ENCODE measurements around the gene LDB2. TPM values are rescaled to one million over a fixed set of nuclear protein-coding genes. Genes with fewer than 3 reads are reported as not detected.

LDB2 gene
- total and polyA plus RNA-seq, 2 donors (not counting 1 experiment from before 2014, with no cell fraction given) = 41.6 to 78.3 TPM

GRCh38 chr4:16881151-16881884 is 17.1 kb downstream of the LDB2 start:
- no peak overlapping the region for H2AFZ ChIP-seq (ENCODE audit: low read length)
- no peaks in the 10 kb centered on the region for H3K9me3 ChIP-seq (ENCODE audit: control insufficient read depth, insufficient read depth, low read depth, low read length)
- H3K4me2 ChIP-seq (ENCODE audit: extremely low read depth, insufficient read depth, low read length) = no peak overlapping the region
- no peak overlapping the region for H3K4me3 ChIP-seq (replicated peaks in 1 of 4; ENCODE audit: control extremely low read depth in 1 of 4, insufficient read depth in 1 of 4, low read depth in 3 of 4, low read length in 4 of 4)
- TF ChIP-seq CTCF (conservative IDR thresholded peaks at IDR 0.05 in 1 of 2, IDR thresholded peaks at IDR 0.05 in 1 of 2; ENCODE audit: low read depth in 1 of 2, low read length in 2 of 2) = no peak
- TF ChIP-seq EZH2 (IDR thresholded peaks at IDR 0.05; ENCODE audit: low read length, missing control alignments) = no peak
- H3K4me1 ChIP-seq (ENCODE audit: control insufficient read depth, extremely low read depth, insufficient read depth, low read length) = no peaks in the 10 kb centered on the region
- no peaks in the 10 kb centered on the region for H3K27me3 ChIP-seq (ENCODE audit: control insufficient read depth, insufficient read depth, low read length)
- H4K20me1 ChIP-seq (ENCODE audit: control insufficient read depth, extremely low read depth, insufficient read depth, low read length) = no peaks in the 10 kb centered on the region
- no peaks in the 10 kb centered on the region for H3K79me2 ChIP-seq (ENCODE audit: control insufficient read depth, insufficient read depth, low read length)
- H3K36me3 ChIP-seq (ENCODE audit: control insufficient read depth, insufficient read depth, low read length) = peaks cover 2% of the 10 kb centered on the region
- H3K27ac ChIP-seq (ENCODE audit: insufficient read depth, low read length) = no peak overlapping the region
- DNase-seq (ENCODE audit: low read depth in 2 of 2) = peak in 1 of 2 donors; percentile 59
- H3K9ac ChIP-seq (ENCODE audit: insufficient read depth, low read length) = no peak overlapping the region

GRCh38 chr4:16875487-16875886 is 23.0 kb downstream of the LDB2 start:
- Histone ChIP-seq H3K4me3 (replicated peaks in 1 of 4; ENCODE audit: control extremely low read depth in 1 of 4, insufficient read depth in 1 of 4, low read depth in 3 of 4, low read length in 4 of 4) (no peak overlapping the region), H3K79me2 (ENCODE audit: control insufficient read depth, insufficient read depth, low read length) (no peaks in the 10 kb centered on the region), H3K4me2 (ENCODE audit: extremely low read depth, insufficient read depth, low read length) (no peak overlapping the region), H2AFZ (ENCODE audit: low read length) (no peak overlapping the region), H3K27ac (ENCODE audit: insufficient read depth, low read length) (peak overlapping the region; percentile 24), H3K9ac (ENCODE audit: insufficient read depth, low read length) (no peak overlapping the region), H4K20me1 (ENCODE audit: control insufficient read depth, extremely low read depth, insufficient read depth, low read length) (no peaks in the 10 kb centered on the region), H3K27me3 (ENCODE audit: control insufficient read depth, insufficient read depth, low read length) (no peaks in the 10 kb centered on the region), H3K4me1 (ENCODE audit: control insufficient read depth, extremely low read depth, insufficient read depth, low read length) (no peaks in the 10 kb centered on the region), H3K9me3 (ENCODE audit: control insufficient read depth, insufficient read depth, low read depth, low read length) (no peaks in the 10 kb centered on the region), H3K36me3 (ENCODE audit: control insufficient read depth, insufficient read depth, low read length) (no peaks in the 10 kb centered on the region)
- DNase-seq (ENCODE audit: low read depth in 2 of 2) = peak; percentile 31 to 98
- TF ChIP-seq CTCF (conservative IDR thresholded peaks at IDR 0.05 in 1 of 2, IDR thresholded peaks at IDR 0.05 in 1 of 2; ENCODE audit: low read depth in 1 of 2, low read length in 2 of 2) = no peak
- TF ChIP-seq EZH2 (IDR thresholded peaks at IDR 0.05; ENCODE audit: low read length, missing control alignments) = no peak

DNA sequence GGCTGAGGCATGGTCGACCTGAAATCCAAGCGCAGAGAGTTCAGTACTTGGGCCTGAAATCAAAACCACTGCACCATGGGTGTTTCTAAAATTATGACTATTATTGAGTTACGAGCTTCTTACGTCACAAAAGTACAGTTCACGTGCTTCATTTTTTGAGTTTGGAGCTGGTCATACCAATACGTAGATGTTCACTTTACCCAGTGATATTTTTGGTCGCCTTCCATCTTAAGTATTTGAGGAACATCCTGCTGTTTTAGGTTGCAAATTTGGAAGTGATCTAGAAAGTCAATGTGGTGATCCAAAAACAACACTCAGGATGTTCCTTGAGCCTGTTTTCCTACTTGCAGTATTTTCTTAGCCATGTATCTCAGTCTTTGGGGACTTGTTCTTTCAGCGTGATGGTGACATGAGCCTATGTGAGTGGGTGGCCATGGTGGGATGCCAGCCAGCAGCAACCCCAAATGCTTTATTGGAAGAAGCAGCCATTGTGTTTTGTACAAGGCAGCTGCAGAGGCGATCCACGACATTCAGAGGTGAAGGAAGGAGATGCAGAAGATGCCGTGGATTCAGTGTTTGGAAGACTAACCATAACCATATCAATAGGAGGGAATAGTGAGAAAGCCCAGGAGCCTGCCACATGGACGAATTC is 28.7 kb downstream of the LDB2 start:
- TF ChIP-seq EZH2 (IDR thresholded peaks at IDR 0.05; ENCODE audit: low read length, missing control alignments) = no peak
- TF ChIP-seq CTCF (conservative IDR thresholded peaks at IDR 0.05 in 1 of 2, IDR thresholded peaks at IDR 0.05 in 1 of 2; ENCODE audit: low read depth in 1 of 2, low read length in 2 of 2) = no peak
- Histone ChIP-seq H3K79me2 (ENCODE audit: control insufficient read depth, insufficient read depth, low read length) (no peaks in the 10 kb centered on the region), H2AFZ (ENCODE audit: low read length) (no peak overlapping the region)

More for the DNA sequence above, 28.7 kb downstream of the LDB2 start:
- Histone ChIP-seq H3K36me3 (ENCODE audit: control insufficient read depth, insufficient read depth, low read length) (no peaks in the 10 kb centered on the region), H3K4me2 (ENCODE audit: extremely low read depth, insufficient read depth, low read length) (no peak overlapping the region), H3K9me3 (ENCODE audit: control insufficient read depth, insufficient read depth, low read depth, low read length) (no peaks in the 10 kb centered on the region), H3K4me1 (ENCODE audit: control insufficient read depth, extremely low read depth, insufficient read depth, low read length) (no peaks in the 10 kb centered on the region), H3K4me3 (replicated peaks in 1 of 4; ENCODE audit: control extremely low read depth in 1 of 4, insufficient read depth in 1 of 4, low read depth in 3 of 4, low read length in 4 of 4) (no peak overlapping the region), H3K27ac (ENCODE audit: insufficient read depth, low read length) (no peak overlapping the region), H3K9ac (ENCODE audit: insufficient read depth, low read length) (no peak overlapping the region), H4K20me1 (ENCODE audit: control insufficient read depth, extremely low read depth, insufficient read depth, low read length) (no peaks in the 10 kb centered on the region), H3K27me3 (ENCODE audit: control insufficient read depth, insufficient read depth, low read length) (no peaks in the 10 kb centered on the region)
- no peak for DNase-seq (ENCODE audit: low read depth in 2 of 2)
